ENCODE results near the gene ZSWIM1. TPM values are rescaled to one million over a fixed set of nuclear protein-coding genes. Genes with fewer than 3 reads are reported as not detected.

The ZSWIM1 gene
- 3.0 and 4.4 TPM in 2 replicates for total RNA-seq

GRCh38 chr20:45880988-45881788 is at the start of gene ZSWIM1:
ZSWIM1 (plus strand) TSS chr20:45881227; CDS start chr20:45882593, 1,366 bp downstream.

GRCh38 chr20:45833030-45833882 is 47.8 kb upstream of the ZSWIM1 start, which contains the start of gene SNX21:
SNX21 (plus strand) TSS chr20:45833799; CDS start chr20:45833920, 121 bp downstream.

DNA sequence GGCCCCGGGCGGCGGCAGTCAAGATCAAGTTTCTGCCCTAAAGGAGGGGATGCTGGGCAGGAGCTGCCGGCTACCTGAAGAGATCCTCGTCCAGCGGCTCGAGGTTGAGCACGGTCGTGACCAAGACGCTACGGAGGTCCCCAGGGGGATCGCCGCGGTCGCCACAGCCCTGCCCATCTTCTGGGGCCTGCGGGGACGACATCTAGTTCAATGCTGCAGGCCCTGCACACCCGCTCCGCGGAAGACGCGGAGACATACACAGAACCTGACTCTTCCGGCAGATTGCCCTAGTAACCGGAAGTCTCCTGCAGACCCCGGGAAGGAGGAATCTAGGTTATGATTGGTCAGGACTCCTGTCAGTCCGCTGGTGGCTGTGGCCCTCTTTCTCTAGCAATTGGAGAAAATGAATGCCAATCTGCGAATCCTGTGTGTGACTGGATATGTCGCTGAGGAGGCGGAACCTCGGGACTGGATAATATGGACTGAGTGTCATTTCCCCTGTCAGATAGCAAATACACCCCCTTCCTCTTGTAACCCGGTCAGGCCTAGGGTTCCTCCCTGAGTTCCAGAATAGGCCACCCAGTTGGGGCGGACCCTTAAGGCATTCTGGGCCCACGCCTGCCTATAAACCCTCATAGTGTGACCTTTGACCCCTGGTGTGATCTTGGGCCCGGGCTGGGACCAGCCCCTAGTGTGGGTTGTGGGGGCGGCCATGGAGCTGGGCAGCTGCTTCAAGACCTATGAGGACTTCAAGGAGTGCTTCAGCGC is 23.7 kb upstream of the ZSWIM1 start, which contains the start of the genes ACOT8 and ZSWIM3:
Gene ACOT8, minus strand, starts transcription at position 279 of the 768 bp plus-strand sequence. Its CDS starts 77 bp downstream, at position 202.
Gene ZSWIM3, plus strand, starts transcription at position 501 of the 768 bp plus-strand sequence. Its CDS starts 212 bp downstream, at position 713.

GRCh38 chr20:45887346-45887715 is 6.3 kb downstream of the ZSWIM1 start, which contains the start of gene SPATA25:
SPATA25 (minus strand) TSS chr20:45887622; CDS start chr20:45887590, 32 bp downstream.

GRCh38 chr20:45890985-45891983 is 10.3 kb downstream of the ZSWIM1 start, which contains the start of the genes CTSA and NEURL2:
CTSA (plus strand) TSS chr20:45891335; CDS start chr20:45891569, 234 bp downstream.
NEURL2 (minus strand) TSS chr20:45891208; CDS start chr20:45890991, 217 bp downstream.

DNA sequence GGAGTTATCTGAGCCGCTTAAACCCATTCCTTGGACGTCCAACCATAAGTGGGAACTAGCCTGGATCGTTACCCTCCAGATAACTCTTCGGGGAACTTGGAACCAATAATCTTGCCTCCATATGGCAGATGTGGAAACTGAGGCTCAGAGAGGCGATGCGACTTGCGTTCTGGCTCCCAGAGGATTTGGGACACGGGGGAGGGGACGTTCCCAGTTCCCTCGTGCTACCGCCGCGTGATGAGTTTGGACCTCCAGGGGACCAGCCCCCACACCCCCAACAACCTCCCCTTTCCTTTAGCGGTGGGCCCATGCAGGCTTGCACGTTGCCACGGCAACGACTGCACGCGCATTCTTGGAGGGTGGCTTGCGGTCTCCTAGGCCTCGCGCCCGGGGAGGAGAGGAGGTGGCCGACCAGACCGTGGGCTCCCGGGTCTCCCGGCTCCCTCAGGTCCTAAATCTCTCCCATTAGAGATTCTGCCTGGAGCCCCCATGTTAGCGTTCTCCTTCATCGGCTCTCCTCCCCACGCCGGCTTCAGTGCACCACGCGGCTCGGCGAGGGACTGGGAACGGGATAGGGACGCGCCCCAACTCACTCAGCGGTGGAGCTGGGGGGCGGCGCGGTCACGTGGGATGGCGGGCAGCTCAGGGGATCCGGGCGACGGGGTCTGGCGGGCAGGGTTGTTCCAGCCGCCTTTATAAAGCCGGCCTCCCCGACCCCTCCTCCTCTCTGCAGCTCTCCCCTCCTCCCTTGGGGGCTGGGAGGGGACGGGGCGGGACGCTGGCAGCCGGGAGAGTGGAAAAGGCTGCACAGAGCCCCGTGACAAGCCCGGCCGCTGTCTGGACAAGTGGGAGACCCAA is 30.7 kb downstream of the ZSWIM1 start, which contains the start of gene PLTP:
Gene PLTP, minus strand, starts transcription at position 670 of the 858 bp plus-strand sequence. CDS start 703 bp downstream, outside the sequence.

Other genes starting within 250 kb of the ZSWIM1 start
- not detected in 2 replicates for gene WFDC9, start 249.9 kb upstream of the ZSWIM1 start, total RNA-seq
- not detected in 2 replicates for gene WFDC11, start 211.0 kb upstream of the ZSWIM1 start, total RNA-seq
- not detected in 2 replicates for gene WFDC13, start 179.2 kb upstream of the ZSWIM1 start, total RNA-seq
- not detected in 2 replicates for gene WFDC10B, start 176.2 kb upstream of the ZSWIM1 start, total RNA-seq
- gene SPINT4, start 158.9 kb upstream of the ZSWIM1 start, total RNA-seq: not detected in 2 replicates
- 0.11 TPM in 1 of 2 replicates, not detected in the other for gene WFDC3, start 89.3 kb upstream of the ZSWIM1 start, total RNA-seq
- 11.9 TPM in 2 replicates for gene DNTTIP1, start 89.3 kb upstream of the ZSWIM1 start, total RNA-seq
- 3.3 and 4.2 TPM in 2 replicates for gene UBE2C, start 68.6 kb upstream of the ZSWIM1 start, total RNA-seq
- 0.17 TPM in 1 of 2 replicates, not detected in the other for gene TNNC2, start 53.9 kb upstream of the ZSWIM1 start, total RNA-seq
- 11.7 and 14.3 TPM in 2 replicates for gene SNX21, start 47.4 kb upstream of the ZSWIM1 start, total RNA-seq
- gene ACOT8, start 23.8 kb upstream of the ZSWIM1 start, total RNA-seq: 27.9 and 28.3 TPM in 2 replicates
- 7.4 and 9.4 TPM in 2 replicates for gene ZSWIM3, start 23.6 kb upstream of the ZSWIM1 start, total RNA-seq
- 0.65 and 1.1 TPM in 2 replicates for gene SPATA25, start 6.4 kb downstream of the ZSWIM1 start, total RNA-seq
- gene NEURL2, start 10.0 kb downstream of the ZSWIM1 start, total RNA-seq: 2.6 and 3.7 TPM in 2 replicates
- gene CTSA, start 10.1 kb downstream of the ZSWIM1 start, total RNA-seq: 45.5 and 47.4 TPM in 2 replicates
- gene PLTP, start 30.9 kb downstream of the ZSWIM1 start, total RNA-seq: 1.4 and 2.2 TPM in 2 replicates
- gene PCIF1, start 53.5 kb downstream of the ZSWIM1 start, total RNA-seq: 9.1 and 11.8 TPM in 2 replicates
- 7.6 and 8.9 TPM in 2 replicates for gene ZNF335, start 91.0 kb downstream of the ZSWIM1 start, total RNA-seq
- gene MMP9, start 127.7 kb downstream of the ZSWIM1 start, total RNA-seq: under 0.01 and 0.17 TPM in 2 replicates
- 0.34 and 0.98 TPM in 2 replicates for gene SLC12A5, start 148.0 kb downstream of the ZSWIM1 start, total RNA-seq
- 10.9 and 13.5 TPM in 2 replicates for gene NCOA5, start 208.7 kb downstream of the ZSWIM1 start, total RNA-seq
- 10.4 and 21.0 TPM in 2 replicates for gene CD40, start 237.1 kb downstream of the ZSWIM1 start, total RNA-seq